ENCODE results near the gene KIF18B. TPM values are rescaled to one million over a fixed set of nuclear protein-coding genes. Genes with fewer than 3 reads are reported as not detected.
A peak's percentile ranks its signal among the peaks of the same experiment; 100 is the strongest.

KIF18B gene
- total RNA-seq, 1 donor from 2014 or later, result 20.2 TPM

- no peaks in the 10 kb centered on the region for H3K4me1 Mint-ChIP-seq
- H3K27me3 Mint-ChIP-seq (ENCODE audit: low read depth), result no peaks in the 10 kb centered on the region
- TF ChIP-seq CTCF (IDR thresholded peaks at IDR 0.05; ENCODE audit: unreplicated experiment), result no peak
- DNase-seq (ENCODE audit: low spot score in 2 of 2, unreplicated experiment in 2 of 2), result no peak
- H3K27ac Mint-ChIP-seq, result no peak overlapping the region
- no peak overlapping the region for H3K4me3 Mint-ChIP-seq
- no peaks in the 10 kb centered on the region for H3K9me3 Mint-ChIP-seq
- peaks cover 35% of the 10 kb centered on the region for H3K36me3 Mint-ChIP-seq
Observed at GRCh38 chr17:44877121-44877520, 70.5 kb downstream of the KIF18B start.

GRCh38 chr17:44875761-44876160 lies 71.8 kb downstream of the KIF18B start:
- no peaks in the 10 kb centered on the region for H3K27me3 Mint-ChIP-seq (ENCODE audit: low read depth)

More at GRCh38 chr17:44875761-44876160, 71.8 kb downstream of the KIF18B start:
- Mint-ChIP-seq H3K9me3 (no peaks in the 10 kb centered on the region), H3K4me3 (no peak overlapping the region), H3K36me3 (peaks cover 38% of the 10 kb centered on the region), H3K4me1 (no peaks in the 10 kb centered on the region), H3K27ac (no peak overlapping the region)
- TF ChIP-seq CTCF (IDR thresholded peaks at IDR 0.05; ENCODE audit: unreplicated experiment), result no peak
- no peak for DNase-seq (ENCODE audit: low spot score in 2 of 2, unreplicated experiment in 2 of 2)

Small RNA genes within 50 kb of the gene (microRNA-seq; reads per million reads assigned to microRNA genes)
- gene MIR6783, result 3.8 reads per million, percentile 11 among the genes with 10 or more reads in this experiment

Other genes with a start within 250 kb of the KIF18B start
- 16.9 to 17.9 TPM (median 17.6 TPM) in 3 replicates for gene DBF4B, start 239.1 kb downstream of the KIF18B start, total RNA-seq
- gene ADAM11, start 188.8 kb downstream of the KIF18B start, total RNA-seq, result 8.5 to 10.1 TPM (median 9.2 TPM) in 3 replicates
- 54.5 to 57.1 TPM (median 54.8 TPM) in 3 replicates for gene GJC1, start 117.5 kb downstream of the KIF18B start, total RNA-seq
- gene HIGD1B, start 99.9 kb downstream of the KIF18B start, total RNA-seq, result 0.57 TPM in 1 of 3 replicates, not detected in the others
- gene EFTUD2, start 48.3 kb downstream of the KIF18B start, total RNA-seq, result 133 to 145 TPM (median 134 TPM) in 3 replicates
- gene GFAP, start 32.3 kb downstream of the KIF18B start, total RNA-seq, result not detected in 3 replicates
- 2.2 to 3.1 TPM (median 3.0 TPM) in 3 replicates for gene C1QL1, start 20.5 kb upstream of the KIF18B start, total RNA-seq
- 83.2 to 86.0 TPM (median 83.2 TPM) in 3 replicates for gene DCAKD, start 103.9 kb upstream of the KIF18B start, total RNA-seq
- 80.6 to 86.1 TPM (median 80.9 TPM) in 3 replicates for gene NMT1, start 113.5 kb upstream of the KIF18B start, total RNA-seq
- 46.6 to 54.0 TPM (median 52.6 TPM) in 3 replicates for gene PLCD3, start 184.7 kb upstream of the KIF18B start, total RNA-seq
- 17.0 to 17.4 TPM (median 17.4 TPM) in 3 replicates for gene ACBD4, start 187.9 kb upstream of the KIF18B start, total RNA-seq
- gene HEXIM1, start 200.7 kb upstream of the KIF18B start, total RNA-seq, result 38.2 to 40.6 TPM (median 38.8 TPM) in 3 replicates
- 6.5 to 9.6 TPM (median 7.7 TPM) in 3 replicates for gene HEXIM2, start 214.1 kb upstream of the KIF18B start, total RNA-seq